SK-N-SH (cell line): ENCODE data around the gene HMG20A. TPM values are rescaled to one million over a fixed set of nuclear protein-coding genes. Genes with fewer than 3 reads are reported as not detected.
A peak's percentile ranks its signal among the peaks of the same experiment; 100 is the strongest.

ENCODE experiments used
- CTCF ChIA-PET: fragments of 300-600, 350-600 bp; formaldehyde crosslinking; extraction: SDS; loops from one replicate; lab custom pipeline; 2021; lab: Yijun Ruan, JAX
- POLR2A ChIA-PET: fragments of 350-600 bp; sonication (Branson Sonifier 250); formaldehyde crosslinking; extraction: SDS; loops from one replicate; lab custom pipeline; 2020; ENCODE audit warnings: antibody characterized with exemption, inconsistent platforms; lab: Yijun Ruan, JAX
- DNase-seq: peaks from one replicate; pipeline ENCODE4 v3.0.0; 2012
- H2AFZ ChIP-seq: fragments of 200-600 bp; sonication (generic); 2 replicates; pipeline ENCODE4 v1.8.1; 2016; ENCODE audit warnings: antibody characterized with exemption, mild to moderate bottlenecking, low read depth
- H3F3A ChIP-seq: fragments of 200-600 bp; sonication (generic); replicated peaks from 2 replicates; pipeline ENCODE3; 2016; ENCODE audit warnings: antibody characterized with exemption, mild to moderate bottlenecking; ENCODE audit not compliant: insufficient read depth
- H3K27ac ChIP-seq, 2 experiments: fragments of 200-500 bp in 1 of 2; fragments of 200-600 bp in 1 of 2; sonication (Bioruptor generic) in 1 of 2; sonication (generic), shearing (Covaris generic) in 1 of 2; 2 replicates each; pipeline versions ENCODE4 v1.5.1 to v1.6.1; 2014 to 2016; ENCODE audit warnings: low read depth in 2 of 2, inconsistent platforms in 1 of 2, low read length in 1 of 2, mild to moderate bottlenecking in 1 of 2, mixed read lengths in 1 of 2
- H3K27me3 ChIP-seq: fragments of 200-600 bp; sonication (generic), shearing (Covaris generic); 2 replicates; pipeline ENCODE4 v1.6.1; 2016; ENCODE audit warnings: mixed run types; ENCODE audit not compliant: insufficient read depth
- H3K36me3 ChIP-seq, 2 experiments: fragments of 200-500 bp in 1 of 2; fragments of 200-600 bp in 1 of 2; sonication (Bioruptor generic) in 1 of 2; sonication (generic) in 1 of 2; replicated peaks in 1 of 2; 2 replicates each; pipeline versions ENCODE3 to v1.5.1; 2014 to 2016; ENCODE audit warnings: low read length in 1 of 2, mild to moderate bottlenecking in 1 of 2; ENCODE audit not compliant: insufficient read depth in 2 of 2, control insufficient read depth in 1 of 2
- H3K4me1 ChIP-seq, 2 experiments: fragments of 200-500 bp in 1 of 2; fragments of 200-600 bp in 1 of 2; sonication (Bioruptor generic) in 1 of 2; sonication (generic), shearing (Covaris generic) in 1 of 2; 2 replicates each; pipeline versions ENCODE4 v1.5.1 to v1.6.1; 2014 to 2016; ENCODE audit warnings: low read depth in 1 of 2, low read length in 1 of 2, mixed run types in 1 of 2; ENCODE audit not compliant: insufficient read depth in 2 of 2, control insufficient read depth in 1 of 2
- H3K4me2 ChIP-seq: fragments of 200-600 bp; sonication (generic), shearing (Covaris generic); 2 replicates; pipeline ENCODE4 v1.6.1; 2017; ENCODE audit warnings: mixed run types
- H3K4me3 ChIP-seq, 2 experiments: fragments of 200-500 bp in 1 of 2; fragments of 200-600 bp in 1 of 2; sonication (Bioruptor generic) in 1 of 2; sonication (generic), shearing (Covaris generic) in 1 of 2; 2 replicates each; pipeline versions ENCODE4 v1.5.1 to v1.8.1; 2014 to 2016; ENCODE audit warnings: low read depth in 2 of 2, inconsistent platforms in 1 of 2, low read length in 1 of 2, mild to moderate bottlenecking in 1 of 2, mixed read lengths in 1 of 2, moderate library complexity in 1 of 2
- H3K79me2 ChIP-seq: fragments of 200-600 bp; sonication (generic); 2 replicates; pipeline ENCODE4 v1.8.1; 2017; ENCODE audit warnings: mild to moderate bottlenecking; ENCODE audit not compliant: insufficient read depth
- H3K9ac ChIP-seq: fragments of 200-600 bp; sonication (generic); 2 replicates; pipeline ENCODE4 v1.6.1; 2017; ENCODE audit warnings: mixed run types
- H3K9me2 ChIP-seq: fragments of 200-600 bp; sonication (generic); 2 replicates; pipeline ENCODE4 v1.6.1; 2017; ENCODE audit warnings: mixed run types
- H3K9me3 ChIP-seq: fragments of 200-600 bp; sonication (generic); 2 replicates; pipeline ENCODE4 v1.6.1; 2017; ENCODE audit warnings: mixed run types, mild to moderate bottlenecking, moderate library complexity
- H4K20me1 ChIP-seq: fragments of 200-600 bp; sonication (generic); 2 replicates; pipeline ENCODE4 v1.6.1; 2017; ENCODE audit warnings: mild to moderate bottlenecking, mixed run types; ENCODE audit not compliant: insufficient read depth
- CHD2 ChIP-seq: fragments of 150-350 bp; IDR thresholded peaks from 2 replicates; pipeline ENCODE4 v1.6.1; 2018; ENCODE audit warnings: low read length; ENCODE audit not compliant: partially characterized antibody
- ELF1 ChIP-seq: IDR thresholded peaks from 2 replicates; pipeline ENCODE4 v1.4.0; 2012
- FOXM1 ChIP-seq: IDR thresholded peaks from 2 replicates; pipeline ENCODE4 v1.4.0; 2012; ENCODE audit warnings: low read depth, mild to moderate bottlenecking
- JUND ChIP-seq: IDR thresholded peaks from 2 replicates; pipeline ENCODE4 v1.4.0; 2012
- MXI1 ChIP-seq: IDR thresholded peaks from 2 replicates; pipeline ENCODE4 v1.6.1; 2012; ENCODE audit warnings: mild to moderate bottlenecking, low read depth, low read length, improper control_type of control experiment
- NFIC ChIP-seq: IDR thresholded peaks from 2 replicates; pipeline ENCODE4 v1.4.0; 2012; ENCODE audit warnings: borderline replicate concordance
- NRF1 ChIP-seq: IDR thresholded peaks from 2 replicates; pipeline ENCODE4 v1.6.1; 2012; ENCODE audit warnings: low read depth, mild to moderate bottlenecking, low read length
- POLR2AphosphoS5 ChIP-seq: IDR thresholded peaks from 2 replicates; pipeline ENCODE4 v1.6.1; 2012; ENCODE audit warnings: low read depth, low read length
- RAD21 ChIP-seq: IDR thresholded peaks from 2 replicates; pipeline ENCODE4 v1.6.1; 2012; ENCODE audit warnings: mild to moderate bottlenecking, low read length
- RFX5 ChIP-seq: IDR thresholded peaks from 2 replicates; pipeline ENCODE4 v1.6.1; 2012; ENCODE audit warnings: mild to moderate bottlenecking, improper control_type of control experiment, low read length
- RXRA ChIP-seq: IDR thresholded peaks from 2 replicates; pipeline ENCODE4 v1.4.0; 2012; ENCODE audit warnings: low read depth, mild to moderate bottlenecking, borderline replicate concordance
- SIN3A ChIP-seq: IDR thresholded peaks from 2 replicates; pipeline ENCODE4 v1.6.1; 2012; ENCODE audit warnings: low read depth, mild to moderate bottlenecking, low read length, moderate library complexity, borderline replicate concordance
- TEAD4 ChIP-seq: IDR thresholded peaks from 2 replicates; pipeline ENCODE4 v1.4.0; 2012; ENCODE audit warnings: mild to moderate bottlenecking, borderline replicate concordance; ENCODE audit not compliant: insufficient read depth
- YY1 ChIP-seq: IDR thresholded peaks from 2 replicates; pipeline ENCODE4 v1.4.0; 2012; ENCODE audit warnings: low read depth, mild to moderate bottlenecking
- WGBS: methylation state at CpG from one replicate; pipeline ENCODE4 v1.1.6; 2017; ENCODE audit warnings: low lambda C conversion rate; 5-methylcytosine and 5-hydroxymethylcytosine counted together
- polyA plus RNA-seq, 3 experiments: library from polyadenylated mRNA; depleted of rRNA; stranded (reverse); fragments of >200 nt; gene quantifications; 2 replicates each; pipeline ENCODE4 v1.2.3, GENCODE V29; 2012
- TF ChIP-seq, protein P1 (sequence below): fragments of 150-350 bp; IDR thresholded peaks from 2 replicates; pipeline ENCODE4 v1.6.1; 2017; ENCODE audit warnings: antibody characterized with exemption, low read length, low read depth, borderline replicate concordance
- TF ChIP-seq, protein P2 (sequence below): fragments of 200-600 bp; sonication (generic); IDR thresholded peaks from 2 replicates; pipeline ENCODE4 v1.6.1; 2017; ENCODE audit warnings: antibody characterized with exemption, mild to moderate bottlenecking, moderate library complexity
- TF ChIP-seq, protein P3 (sequence below): IDR thresholded peaks from 2 replicates; pipeline ENCODE4; 2012
- TF ChIP-seq, protein P4 (sequence below): IDR thresholded peaks from 2 replicates; pipeline ENCODE4 v1.6.1; 2012; ENCODE audit warnings: mild to moderate bottlenecking, low read depth, low read length, moderate library complexity

The HMG20A gene
- polyA plus RNA-seq, 1 of the 3 experiments (the other 2 are of a cell fraction), result 27.7 TPM

DNA sequence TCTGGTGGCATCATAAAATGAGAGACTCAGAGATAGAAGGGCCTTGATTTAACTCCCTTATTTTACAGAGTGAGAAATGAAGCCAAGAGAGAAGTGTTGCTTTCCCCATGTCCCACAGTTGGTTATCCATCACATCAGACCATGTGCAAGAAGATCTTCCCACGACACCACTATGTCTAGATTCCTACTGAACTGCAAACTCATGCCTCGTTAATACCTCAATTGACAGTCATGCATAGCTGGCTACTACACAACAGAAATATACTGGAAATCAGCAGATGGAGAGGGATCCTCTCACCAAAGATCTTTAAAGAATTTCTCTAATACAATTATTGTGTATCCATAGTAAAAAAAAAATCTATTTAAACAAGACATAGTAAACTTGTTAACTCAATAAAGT, 34.1 kb upstream of the HMG20A start:
- Histone ChIP-seq H4K20me1 (peaks cover 97% of the 10 kb centered on the region), H3K9me3 (no peaks in the 10 kb centered on the region), H3K4me3 (no peak overlapping the region), H3K4me1 (peaks cover 0 to 7% of the 10 kb centered on the region in 2 experiments; a peak in 2 of 4 replicates), H2AFZ (no peak overlapping the region), H3K9ac (no peak overlapping the region), H3K79me2 (peaks cover 100% of the 10 kb centered on the region), H3K4me2 (no peak overlapping the region), H3K36me3 (no peaks in the 10 kb centered on the region), H3K27me3 (no peaks in the 10 kb centered on the region), H3K27ac (no peak overlapping the region), H3K9me2 (no peaks in the 10 kb centered on the region), H3F3A (no peaks in the 10 kb centered on the region)
- TF ChIP-seq RXRA (no peak), ELF1 (no peak), JUND (no peak), POLR2AphosphoS5 (no peak)
- TF ChIP-seq, protein P1, sequence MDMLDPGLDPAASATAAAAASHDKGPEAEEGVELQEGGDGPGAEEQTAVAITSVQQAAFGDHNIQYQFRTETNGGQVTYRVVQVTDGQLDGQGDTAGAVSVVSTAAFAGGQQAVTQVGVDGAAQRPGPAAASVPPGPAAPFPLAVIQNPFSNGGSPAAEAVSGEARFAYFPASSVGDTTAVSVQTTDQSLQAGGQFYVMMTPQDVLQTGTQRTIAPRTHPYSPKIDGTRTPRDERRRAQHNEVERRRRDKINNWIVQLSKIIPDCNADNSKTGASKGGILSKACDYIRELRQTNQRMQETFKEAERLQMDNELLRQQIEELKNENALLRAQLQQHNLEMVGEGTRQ, result no peak
- 94% methylated on average over 2 of the region's 2 CpGs for WGBS
- POLR2A ChIA-PET, result no interaction called here
- CTCF ChIA-PET, result interaction anchor here (0.6 to 1.2 kb wide), 2 partner anchors 19 to 287 kb away, joined by 3 read pairs; no protein-coding TSS in a partner anchor
- no peak for DNase-seq

DNA sequence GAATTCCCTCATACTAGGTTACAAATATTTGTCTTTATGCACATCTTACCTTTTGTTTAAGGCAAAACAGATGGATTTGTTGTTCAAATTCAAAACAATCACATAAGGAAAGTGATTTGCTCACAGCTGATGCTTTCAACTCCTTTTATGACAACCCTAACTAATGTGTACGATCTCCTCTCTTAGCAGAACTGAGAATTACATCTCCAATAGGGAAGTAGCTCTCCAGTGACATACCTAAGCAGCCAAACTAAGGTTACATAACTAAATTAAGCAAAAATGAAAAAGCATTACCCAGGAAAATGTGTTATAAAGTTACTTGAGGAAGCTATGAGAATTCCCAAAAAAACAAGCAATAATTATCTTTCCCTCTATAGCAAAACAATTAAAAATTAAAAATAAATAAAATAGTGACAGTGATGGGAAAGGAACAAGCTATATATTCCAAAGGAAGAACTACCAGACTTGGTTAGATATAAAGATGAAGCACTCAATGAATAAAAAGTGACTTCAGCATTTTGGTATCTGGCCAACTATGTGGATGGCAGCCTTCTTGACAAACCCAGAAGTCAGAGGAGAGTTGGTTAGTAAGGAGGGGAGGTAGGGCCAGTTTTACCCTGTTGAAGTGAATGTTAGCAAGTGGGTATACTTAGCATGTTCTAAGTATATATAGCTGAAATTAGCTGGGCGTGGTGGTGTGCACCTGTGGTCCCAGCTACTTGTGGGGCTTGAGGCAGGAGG, 33.2 kb upstream of the HMG20A start:
- no peaks in the 10 kb centered on the region for H3K36me3 ChIP-seq
- no peak overlapping the region for H3K27ac ChIP-seq
- H3K4me3 ChIP-seq, result no peak overlapping the region
- H3K4me1 ChIP-seq, result peaks cover 0 to 7% of the 10 kb centered on the region in 2 experiments; a peak in 2 of 4 replicates
- no peak overlapping the region for H3K9ac ChIP-seq
- POLR2A ChIA-PET, result no interaction called here
- H3K9me2 ChIP-seq, result no peaks in the 10 kb centered on the region
- peaks cover 100% of the 10 kb centered on the region for H3K79me2 ChIP-seq
- H2AFZ ChIP-seq, result no peak overlapping the region
- H4K20me1 ChIP-seq, result peaks cover 97% of the 10 kb centered on the region
- H3K27me3 ChIP-seq, result no peaks in the 10 kb centered on the region
- WGBS, result 96% methylated on average over 2 of the region's 2 CpGs
- H3K4me2 ChIP-seq, result no peak overlapping the region
- no peaks in the 10 kb centered on the region for H3K9me3 ChIP-seq
- TF ChIP-seq CHD2, result no peak
- TF ChIP-seq NFIC, result peak; percentile 21; the same call in 1 of the 2 replicates
- no peak for TF ChIP-seq RFX5
- TF ChIP-seq NRF1, result no peak
- TF ChIP-seq MXI1, result no peak
- TF ChIP-seq, protein P2, sequence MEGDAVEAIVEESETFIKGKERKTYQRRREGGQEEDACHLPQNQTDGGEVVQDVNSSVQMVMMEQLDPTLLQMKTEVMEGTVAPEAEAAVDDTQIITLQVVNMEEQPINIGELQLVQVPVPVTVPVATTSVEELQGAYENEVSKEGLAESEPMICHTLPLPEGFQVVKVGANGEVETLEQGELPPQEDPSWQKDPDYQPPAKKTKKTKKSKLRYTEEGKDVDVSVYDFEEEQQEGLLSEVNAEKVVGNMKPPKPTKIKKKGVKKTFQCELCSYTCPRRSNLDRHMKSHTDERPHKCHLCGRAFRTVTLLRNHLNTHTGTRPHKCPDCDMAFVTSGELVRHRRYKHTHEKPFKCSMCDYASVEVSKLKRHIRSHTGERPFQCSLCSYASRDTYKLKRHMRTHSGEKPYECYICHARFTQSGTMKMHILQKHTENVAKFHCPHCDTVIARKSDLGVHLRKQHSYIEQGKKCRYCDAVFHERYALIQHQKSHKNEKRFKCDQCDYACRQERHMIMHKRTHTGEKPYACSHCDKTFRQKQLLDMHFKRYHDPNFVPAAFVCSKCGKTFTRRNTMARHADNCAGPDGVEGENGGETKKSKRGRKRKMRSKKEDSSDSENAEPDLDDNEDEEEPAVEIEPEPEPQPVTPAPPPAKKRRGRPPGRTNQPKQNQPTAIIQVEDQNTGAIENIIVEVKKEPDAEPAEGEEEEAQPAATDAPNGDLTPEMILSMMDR, result no peak
- TF ChIP-seq, protein P3, sequence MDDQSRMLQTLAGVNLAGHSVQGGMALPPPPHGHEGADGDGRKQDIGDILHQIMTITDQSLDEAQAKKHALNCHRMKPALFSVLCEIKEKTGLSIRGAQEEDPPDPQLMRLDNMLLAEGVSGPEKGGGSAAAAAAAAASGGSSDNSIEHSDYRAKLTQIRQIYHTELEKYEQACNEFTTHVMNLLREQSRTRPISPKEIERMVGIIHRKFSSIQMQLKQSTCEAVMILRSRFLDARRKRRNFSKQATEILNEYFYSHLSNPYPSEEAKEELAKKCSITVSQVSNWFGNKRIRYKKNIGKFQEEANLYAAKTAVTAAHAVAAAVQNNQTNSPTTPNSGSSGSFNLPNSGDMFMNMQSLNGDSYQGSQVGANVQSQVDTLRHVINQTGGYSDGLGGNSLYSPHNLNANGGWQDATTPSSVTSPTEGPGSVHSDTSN, result peak; percentile 20; the same call in 1 of the 2 replicates
- no peak for TF ChIP-seq RAD21
- TF ChIP-seq TEAD4, result no peak
- TF ChIP-seq FOXM1, result no peak
- TF ChIP-seq SIN3A, result no peak
- no peak for TF ChIP-seq YY1
- TF ChIP-seq, protein P4, sequence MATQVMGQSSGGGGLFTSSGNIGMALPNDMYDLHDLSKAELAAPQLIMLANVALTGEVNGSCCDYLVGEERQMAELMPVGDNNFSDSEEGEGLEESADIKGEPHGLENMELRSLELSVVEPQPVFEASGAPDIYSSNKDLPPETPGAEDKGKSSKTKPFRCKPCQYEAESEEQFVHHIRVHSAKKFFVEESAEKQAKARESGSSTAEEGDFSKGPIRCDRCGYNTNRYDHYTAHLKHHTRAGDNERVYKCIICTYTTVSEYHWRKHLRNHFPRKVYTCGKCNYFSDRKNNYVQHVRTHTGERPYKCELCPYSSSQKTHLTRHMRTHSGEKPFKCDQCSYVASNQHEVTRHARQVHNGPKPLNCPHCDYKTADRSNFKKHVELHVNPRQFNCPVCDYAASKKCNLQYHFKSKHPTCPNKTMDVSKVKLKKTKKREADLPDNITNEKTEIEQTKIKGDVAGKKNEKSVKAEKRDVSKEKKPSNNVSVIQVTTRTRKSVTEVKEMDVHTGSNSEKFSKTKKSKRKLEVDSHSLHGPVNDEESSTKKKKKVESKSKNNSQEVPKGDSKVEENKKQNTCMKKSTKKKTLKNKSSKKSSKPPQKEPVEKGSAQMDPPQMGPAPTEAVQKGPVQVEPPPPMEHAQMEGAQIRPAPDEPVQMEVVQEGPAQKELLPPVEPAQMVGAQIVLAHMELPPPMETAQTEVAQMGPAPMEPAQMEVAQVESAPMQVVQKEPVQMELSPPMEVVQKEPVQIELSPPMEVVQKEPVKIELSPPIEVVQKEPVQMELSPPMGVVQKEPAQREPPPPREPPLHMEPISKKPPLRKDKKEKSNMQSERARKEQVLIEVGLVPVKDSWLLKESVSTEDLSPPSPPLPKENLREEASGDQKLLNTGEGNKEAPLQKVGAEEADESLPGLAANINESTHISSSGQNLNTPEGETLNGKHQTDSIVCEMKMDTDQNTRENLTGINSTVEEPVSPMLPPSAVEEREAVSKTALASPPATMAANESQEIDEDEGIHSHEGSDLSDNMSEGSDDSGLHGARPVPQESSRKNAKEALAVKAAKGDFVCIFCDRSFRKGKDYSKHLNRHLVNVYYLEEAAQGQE, result no peak
- CTCF ChIA-PET, result interaction anchor here (0.7 kb wide), 1 partner anchor 18 kb away, joined by 3 read pairs; no protein-coding TSS in a partner anchor
- no peak for DNase-seq
- H3F3A ChIP-seq, result no peaks in the 10 kb centered on the region
